SKM-1 treated with dmso at 0.1 percent for 144 hours (cell line): ENCODE results near the gene TRAPPC10.
"Not testable (repeated sequence)": the region's sequence is repeated elsewhere in the genome, so short reads cannot be mapped to it uniquely, and the experiment has no call there.

Experiments used
- DNase-seq: peaks from one replicate; lab custom pipeline; 2025; ENCODE audit not compliant: unreplicated experiment; lab: John Stamatoyannopoulos, UW

TRAPPC10 gene

GRCh38 chr21:44140552-44140932, 128.4 kb downstream of the TRAPPC10 start:
- not testable (repeated sequence) for DNase-seq

DNA sequence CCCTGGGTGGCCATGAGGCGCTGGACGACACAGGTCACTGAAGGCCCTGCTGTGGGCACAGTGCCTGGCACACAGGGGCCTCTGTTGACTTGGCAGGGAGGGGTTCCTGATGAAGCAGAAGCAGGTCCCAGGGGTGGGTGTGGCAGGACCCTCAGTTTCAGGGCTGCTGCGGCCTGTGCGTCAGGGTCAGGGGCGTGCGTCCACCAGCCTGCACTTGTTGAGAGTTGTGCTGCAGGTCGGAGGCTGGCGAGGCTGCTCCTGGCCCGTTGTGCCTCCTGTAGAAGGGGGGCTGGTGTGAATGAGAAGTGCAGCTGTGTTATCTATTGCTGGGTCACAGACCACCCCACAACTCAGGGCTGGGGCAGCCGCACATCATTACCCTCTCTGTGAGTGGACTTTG, 130.4 kb downstream of the TRAPPC10 start:
- not testable (repeated sequence) for DNase-seq

DNA sequence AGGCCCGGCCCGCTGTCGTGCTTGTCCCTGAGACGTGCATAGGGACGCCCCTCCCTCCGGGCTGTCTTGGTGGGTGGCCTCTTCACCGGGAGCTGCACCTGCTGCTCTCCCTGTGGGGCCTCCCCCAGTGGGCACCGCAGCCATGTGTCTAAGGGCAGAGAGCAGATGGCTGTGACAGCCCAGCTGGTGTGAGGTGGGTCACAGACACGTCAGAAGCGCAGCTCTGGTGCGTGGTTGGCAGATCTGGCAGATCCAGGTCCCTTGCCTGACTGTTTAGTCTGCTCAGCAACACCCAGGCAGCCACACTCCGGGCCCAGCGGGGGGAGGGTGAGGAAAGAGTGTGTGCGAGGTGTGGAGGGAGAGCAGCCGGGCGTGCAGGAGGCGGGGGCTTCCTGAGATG, 131.3 kb downstream of the TRAPPC10 start:
- not testable (repeated sequence) for DNase-seq

DNA sequence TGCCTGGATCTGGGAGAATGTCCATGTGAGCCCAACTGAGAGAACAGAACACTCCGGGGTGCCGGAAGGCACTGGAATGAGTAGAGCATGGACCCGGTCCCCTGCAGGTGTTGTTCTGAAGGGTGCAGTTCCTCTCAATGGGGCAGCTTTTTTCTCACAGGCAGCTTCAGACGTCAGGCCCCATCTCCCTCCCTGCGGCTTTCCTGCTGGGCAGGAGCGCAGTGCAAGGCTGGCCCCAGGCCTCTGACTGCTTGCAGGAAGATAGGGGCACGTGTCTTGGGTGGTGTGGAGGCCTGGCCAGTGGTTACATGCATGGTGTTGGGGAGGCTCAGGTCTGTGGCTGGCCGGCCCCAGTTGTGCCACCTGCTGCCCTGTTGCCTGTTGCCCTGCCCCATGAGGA, 131.9 kb downstream of the TRAPPC10 start:
- not testable (repeated sequence) for DNase-seq

- not testable (repeated sequence) for DNase-seq
Observed at GRCh38 chr21:44144784-44145602, 132.9 kb downstream of the TRAPPC10 start.

GRCh38 chr21:44145616-44146015, 133.5 kb downstream of the TRAPPC10 start:
- DNase-seq, result not testable (repeated sequence)

DNA sequence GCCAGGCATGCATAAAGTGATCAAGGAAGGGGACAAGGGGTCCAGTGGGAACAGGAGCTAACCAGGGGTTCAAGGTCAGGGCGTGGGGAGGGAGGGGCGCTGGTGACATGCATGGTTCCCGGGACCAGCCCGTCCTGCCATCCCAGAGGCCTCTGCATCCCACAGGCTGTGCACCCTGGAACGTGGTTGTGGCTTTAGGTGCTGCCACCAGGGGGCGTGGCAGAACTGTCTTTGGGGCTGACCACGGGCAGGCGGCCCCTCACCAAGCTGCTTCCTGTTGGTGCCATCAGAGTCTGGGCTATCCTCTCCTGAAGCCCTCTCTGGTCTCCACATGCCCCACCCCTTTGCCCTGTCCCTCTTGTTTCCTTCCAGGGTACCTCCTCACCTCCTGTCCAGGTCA, 135.0 kb downstream of the TRAPPC10 start:
- DNase-seq, result not testable (repeated sequence)

DNA sequence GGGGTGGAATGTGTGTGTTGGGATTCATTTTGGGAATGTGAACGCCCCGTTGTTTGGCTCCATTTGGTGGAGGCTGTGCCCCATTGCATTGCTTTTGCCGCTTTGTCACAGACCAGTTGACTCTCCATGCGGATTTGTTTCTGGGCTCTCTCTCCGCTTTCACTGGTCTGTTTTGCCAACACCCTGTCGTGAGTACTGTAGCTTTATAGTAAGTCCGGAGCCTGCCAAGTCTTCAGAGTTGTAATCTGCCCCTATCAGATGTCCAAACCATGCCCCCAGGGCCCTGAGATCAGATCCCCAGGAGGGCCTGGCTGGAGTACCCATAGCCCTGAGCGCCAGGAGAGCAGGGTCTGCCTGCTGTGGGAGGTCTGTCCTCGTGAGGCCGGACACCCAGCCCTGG, 138.1 kb downstream of the TRAPPC10 start:
- DNase-seq, result not testable (repeated sequence)

GRCh38 chr21:44153214-44153888, 141.2 kb downstream of the TRAPPC10 start:
- DNase-seq, result not testable (repeated sequence)

DNA sequence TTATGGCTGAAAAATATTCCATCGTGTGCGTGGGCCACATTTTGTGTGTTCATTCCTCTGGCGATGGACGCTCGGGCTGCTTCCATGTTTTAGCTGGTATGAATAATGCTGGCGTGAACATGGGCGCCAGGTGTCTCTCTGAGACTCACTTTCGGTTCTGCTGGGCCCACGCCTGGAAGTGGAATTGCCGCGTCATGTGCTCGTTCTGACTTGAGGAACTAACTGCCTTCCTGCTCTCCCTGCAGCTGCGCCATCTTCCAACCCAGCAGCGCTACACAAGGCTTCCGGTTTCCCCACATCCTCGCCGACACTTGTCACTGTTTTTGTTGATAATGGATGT, 141.8 kb downstream of the TRAPPC10 start:
- not testable (repeated sequence) for DNase-seq

- not testable (repeated sequence) for DNase-seq
Observed at GRCh38 chr21:44154816-44155230, 142.7 kb downstream of the TRAPPC10 start.

DNA sequence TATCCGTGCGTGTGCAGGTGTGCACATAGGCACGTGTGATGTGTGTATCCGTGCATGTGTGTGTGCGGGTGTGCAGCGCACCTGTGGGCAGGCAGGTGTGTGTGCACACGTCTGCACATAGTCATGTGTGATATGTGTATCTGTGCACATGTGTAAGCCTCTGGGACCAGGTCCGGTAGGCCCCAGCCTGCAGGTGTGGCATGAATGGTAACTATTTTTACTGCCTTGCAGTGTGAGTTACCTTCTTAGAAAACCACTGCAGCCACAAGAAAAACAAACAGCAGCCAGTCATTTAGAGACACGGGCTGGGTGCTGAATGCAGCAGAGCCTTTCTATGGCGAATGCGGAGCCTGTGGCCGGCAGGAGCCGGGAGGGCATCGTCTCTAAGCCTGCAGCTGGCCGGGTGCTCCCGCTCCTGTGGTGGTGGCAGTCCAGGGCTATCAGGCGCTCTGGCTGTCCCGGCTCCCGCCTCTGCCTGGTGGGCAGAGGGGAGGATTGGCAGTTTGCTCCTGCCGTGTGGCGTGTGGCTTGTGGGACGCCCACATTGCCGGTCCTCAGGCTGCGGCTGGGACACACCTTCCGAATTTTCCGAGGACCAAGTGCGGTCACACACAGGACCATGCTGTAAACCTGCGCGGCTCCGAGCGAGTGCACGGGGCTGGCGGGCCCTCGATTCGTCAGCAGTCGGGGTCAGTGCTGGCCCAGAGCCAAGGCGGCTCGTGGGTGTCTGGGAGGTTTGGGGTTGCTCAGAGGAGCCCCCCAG, 143.3 kb downstream of the TRAPPC10 start:
- DNase-seq, result not testable (repeated sequence)

GRCh38 chr21:44155994-44156380, 143.9 kb downstream of the TRAPPC10 start:
- DNase-seq, result not testable (repeated sequence)
